CD8-positive, alpha-beta memory T cell (primary cell): ENCODE data around the gene LRRK1. TPM values are rescaled to one million over a fixed set of nuclear protein-coding genes. Genes with fewer than 3 reads are reported as not detected.

Source experiments
- CTCF ChIA-PET: fragments of 350-600 bp; sonication (Branson Sonifier 250); formaldehyde crosslinking; loops from one replicate; lab custom pipeline; 2021; ENCODE audit warnings: antibody characterized with exemption; lab: Charles Lee
- POLR2A ChIA-PET: fragments of 350-600 bp; sonication (Branson Sonifier 250); formaldehyde crosslinking; loops from one replicate; lab custom pipeline; 2021; ENCODE audit warnings: antibody characterized with exemption; lab: Charles Lee
- DNase-seq, 5 donors: peaks; one replicate each; pipeline versions ENCODE4 v3.0.0 to v3.0.0-alpha.2; 2020 to 2022; ENCODE audit warnings: mixed read lengths in 1 of 5
- H3K27ac ChIP-seq: one replicate; pipeline ENCODE4 v1.7.0; 2013; ENCODE audit warnings: low read depth, mild to moderate bottlenecking, low read length, moderate library complexity
- H3K27me3 ChIP-seq: 2 replicates; pipeline ENCODE4 v1.7.0; 2013; ENCODE audit warnings: low read length, mild to moderate bottlenecking; ENCODE audit not compliant: insufficient read depth, poor library complexity, severe bottlenecking
- H3K36me3 ChIP-seq: 2 replicates; pipeline ENCODE4 v1.7.0; 2013; ENCODE audit warnings: mild to moderate bottlenecking, low read length, moderate library complexity; ENCODE audit not compliant: insufficient read depth
- H3K4me1 ChIP-seq: 2 replicates; pipeline ENCODE4 v1.7.0; 2013; ENCODE audit warnings: mild to moderate bottlenecking, low read length, moderate library complexity; ENCODE audit not compliant: insufficient read depth
- H3K4me3 ChIP-seq: 2 replicates; pipeline ENCODE4 v1.7.0; 2013; ENCODE audit warnings: mild to moderate bottlenecking, low read length
- H3K9me3 ChIP-seq: 2 replicates; pipeline ENCODE4 v1.7.0; 2013; ENCODE audit warnings: mild to moderate bottlenecking, low read length
- H3K27ac Mint-ChIP-seq, 8 donors: one replicate each; pipeline ENCODE4 v1.8.0; 2020 to 2021; ENCODE audit warnings: mixed read lengths in 8 of 8, mild to moderate bottlenecking in 6 of 8, inconsistent platforms in 3 of 8, moderate library complexity in 3 of 8
- H3K27me3 Mint-ChIP-seq, 2 donors: one replicate each; pipeline ENCODE4 v1.8.0; 2020 to 2021; ENCODE audit warnings: mixed read lengths in 2 of 2, mild to moderate bottlenecking in 1 of 2, moderate library complexity in 1 of 2
- H3K36me3 Mint-ChIP-seq, 3 donors: one replicate each; pipeline ENCODE4 v1.8.0; 2020 to 2021; ENCODE audit warnings: mixed read lengths in 3 of 3, inconsistent platforms in 1 of 3, mild to moderate bottlenecking in 1 of 3
- H3K4me1 Mint-ChIP-seq, 3 donors: one replicate each; pipeline ENCODE4 v1.8.0; 2020 to 2021; ENCODE audit warnings: mixed read lengths in 3 of 3, inconsistent platforms in 1 of 3, mild to moderate bottlenecking in 1 of 3
- H3K4me3 Mint-ChIP-seq, 7 donors: one replicate each; pipeline ENCODE4 v1.8.0; 2020 to 2021; ENCODE audit warnings: mixed read lengths in 7 of 7, mild to moderate bottlenecking in 6 of 7, moderate library complexity in 4 of 7, inconsistent platforms in 2 of 7
- H3K9me3 Mint-ChIP-seq, 5 donors: one replicate each; pipeline ENCODE4 v1.8.0; 2020 to 2022; ENCODE audit warnings: mixed read lengths in 5 of 5, mild to moderate bottlenecking in 3 of 5, moderate library complexity in 2 of 5, inconsistent platforms in 1 of 5
- polyA plus RNA-seq: library from polyadenylated mRNA; unstranded; fragments of 300-500 nt; fragmentation: Illumina TruSeq; gene quantifications from one replicate; pipeline ENCODE4 v1.2.3, GENCODE V29; 2021
- total RNA-seq, 2 experiments: library from RNA; stranded (reverse); gene quantifications; one replicate each; pipeline ENCODE4 v1.2.3, GENCODE V29; 2021

The LRRK1 gene
- total and polyA plus RNA-seq, 3 experiments from 2014 or later = 0.31 to 0.79 TPM; not detected in 1

- no peak overlapping the region for H3K4me3 ChIP-seq
- Mint-ChIP-seq H3K4me3 (no peak overlapping the region), H3K27ac (peak overlapping the region in 1 of 8 donors; percentile 57), H3K27me3 (peaks cover 4 to 31% of the 10 kb centered on the region in 2 donors), H3K9me3 (peaks cover 5 to 17% (median 6%) of the 10 kb centered on the region in 5 donors), H3K4me1 (no peaks in the 10 kb centered on the region), H3K36me3 (no peaks in the 10 kb centered on the region)
- no peaks in the 10 kb centered on the region for H3K4me1 ChIP-seq
- CTCF ChIA-PET = no interaction called here
- no peaks in the 10 kb centered on the region for H3K36me3 ChIP-seq
- no peaks in the 10 kb centered on the region for H3K9me3 ChIP-seq
- H3K27ac ChIP-seq = no peak overlapping the region
- H3K27me3 ChIP-seq = no peaks in the 10 kb centered on the region
- DNase-seq = no peak
- POLR2A ChIA-PET = no interaction called here
Measured at GRCh38 chr15:101045835-101046691, 126.9 kb downstream of the LRRK1 start.

- Mint-ChIP-seq H3K9me3 (peaks cover 0 to 11% (median 3%) of the 10 kb centered on the region in 5 donors), H3K4me1 (no peaks in the 10 kb centered on the region), H3K4me3 (no peak overlapping the region), H3K27ac (no peak overlapping the region), H3K27me3 (peaks cover 4 to 25% of the 10 kb centered on the region in 2 donors), H3K36me3 (no peaks in the 10 kb centered on the region)
- ChIA-PET CTCF (no interaction called here), POLR2A (no interaction called here)
- Histone ChIP-seq H3K4me1 (no peaks in the 10 kb centered on the region), H3K9me3 (no peaks in the 10 kb centered on the region), H3K27me3 (no peaks in the 10 kb centered on the region), H3K27ac (no peak overlapping the region), H3K36me3 (no peaks in the 10 kb centered on the region), H3K4me3 (no peak overlapping the region)
- DNase-seq = no peak
Measured at GRCh38 chr15:101046826-101047225, 127.7 kb downstream of the LRRK1 start.

- Histone ChIP-seq H3K9me3 (no peaks in the 10 kb centered on the region), H3K27me3 (no peaks in the 10 kb centered on the region), H3K4me1 (no peaks in the 10 kb centered on the region), H3K4me3 (no peak overlapping the region), H3K36me3 (no peaks in the 10 kb centered on the region), H3K27ac (no peak overlapping the region)
- H3K36me3 Mint-ChIP-seq = no peaks in the 10 kb centered on the region
- H3K9me3 Mint-ChIP-seq = peaks cover 0 to 5% (median 0%) of the 10 kb centered on the region in 5 donors
- DNase-seq = no peak
- H3K4me1 Mint-ChIP-seq = no peaks in the 10 kb centered on the region
- POLR2A ChIA-PET = no interaction called here
- H3K27me3 Mint-ChIP-seq = peaks cover 5 to 22% of the 10 kb centered on the region in 2 donors
- no peak overlapping the region for H3K4me3 Mint-ChIP-seq
- CTCF ChIA-PET = no interaction called here
- H3K27ac Mint-ChIP-seq = no peak overlapping the region
Measured at GRCh38 chr15:101047301-101047781, 128.2 kb downstream of the LRRK1 start.

- Mint-ChIP-seq H3K9me3 (peaks cover 0 to 3% (median 0%) of the 10 kb centered on the region in 5 donors), H3K27me3 (peaks cover 5 to 14% of the 10 kb centered on the region in 2 donors), H3K36me3 (no peaks in the 10 kb centered on the region), H3K27ac (no peak overlapping the region), H3K4me1 (no peaks in the 10 kb centered on the region), H3K4me3 (no peak overlapping the region)
- no peak overlapping the region for H3K27ac ChIP-seq
- DNase-seq = no peak
- no peaks in the 10 kb centered on the region for H3K36me3 ChIP-seq
- no peaks in the 10 kb centered on the region for H3K4me1 ChIP-seq
- no peaks in the 10 kb centered on the region for H3K27me3 ChIP-seq
- no peak overlapping the region for H3K4me3 ChIP-seq
- ChIA-PET POLR2A (no interaction called here), CTCF (no interaction called here)
- H3K9me3 ChIP-seq = no peaks in the 10 kb centered on the region
Measured at GRCh38 chr15:101048176-101048575, 129.0 kb downstream of the LRRK1 start.

- no peaks in the 10 kb centered on the region for H3K36me3 ChIP-seq
- no peaks in the 10 kb centered on the region for H3K9me3 ChIP-seq
- Mint-ChIP-seq H3K27me3 (peaks cover 5 to 12% of the 10 kb centered on the region in 2 donors), H3K36me3 (no peaks in the 10 kb centered on the region), H3K4me1 (no peaks in the 10 kb centered on the region), H3K9me3 (no peaks in the 10 kb centered on the region), H3K27ac (no peak overlapping the region), H3K4me3 (no peak overlapping the region)
- no peaks in the 10 kb centered on the region for H3K4me1 ChIP-seq
- H3K27ac ChIP-seq = no peak overlapping the region
- H3K27me3 ChIP-seq = no peaks in the 10 kb centered on the region
- ChIA-PET POLR2A (no interaction called here), CTCF (no interaction called here)
- no peak for DNase-seq
- no peak overlapping the region for H3K4me3 ChIP-seq
Measured at GRCh38 chr15:101048581-101049030, 129.4 kb downstream of the LRRK1 start.

GRCh38 chr15:101049282-101049681, 130.1 kb downstream of the LRRK1 start:
- DNase-seq = no peak
- Histone ChIP-seq H3K4me3 (no peak overlapping the region), H3K9me3 (no peaks in the 10 kb centered on the region), H3K27me3 (no peaks in the 10 kb centered on the region), H3K36me3 (no peaks in the 10 kb centered on the region), H3K4me1 (no peaks in the 10 kb centered on the region), H3K27ac (no peak overlapping the region)
- Mint-ChIP-seq H3K36me3 (no peaks in the 10 kb centered on the region), H3K4me3 (no peak overlapping the region), H3K4me1 (no peaks in the 10 kb centered on the region), H3K9me3 (no peaks in the 10 kb centered on the region), H3K27ac (no peak overlapping the region), H3K27me3 (peaks cover 7% of the 10 kb centered on the region in 2 donors)
- ChIA-PET POLR2A (no interaction called here), CTCF (no interaction called here)

GRCh38 chr15:101049856-101050622, 130.9 kb downstream of the LRRK1 start:
- no peak overlapping the region for H3K27ac ChIP-seq
- ChIA-PET POLR2A (no interaction called here), CTCF (no interaction called here)
- DNase-seq = no peak
- H3K9me3 ChIP-seq = no peaks in the 10 kb centered on the region
- H3K36me3 Mint-ChIP-seq = no peaks in the 10 kb centered on the region
- no peaks in the 10 kb centered on the region for H3K4me1 Mint-ChIP-seq
- H3K27me3 ChIP-seq = no peaks in the 10 kb centered on the region
- no peaks in the 10 kb centered on the region for H3K4me1 ChIP-seq
- H3K36me3 ChIP-seq = no peaks in the 10 kb centered on the region
- no peak overlapping the region for H3K4me3 Mint-ChIP-seq
- H3K27ac Mint-ChIP-seq = peak overlapping the region in 2 of 8 donors; percentile 41 to 89
- H3K4me3 ChIP-seq = no peak overlapping the region
- H3K9me3 Mint-ChIP-seq = no peaks in the 10 kb centered on the region
- H3K27me3 Mint-ChIP-seq = peaks cover 0 to 5% of the 10 kb centered on the region in 2 donors
